Cardiac muscle cell (in vitro differentiated cells and primary cell): ENCODE results near the gene THNSL1. TPM values are rescaled to one million over a fixed set of nuclear protein-coding genes. Genes with fewer than 3 reads are reported as not detected.
A peak's percentile ranks its signal among the peaks of the same experiment; 100 is the strongest.

Experiments used
- DNase-seq, 2 donors: peaks; one replicate each; pipeline versions ENCODE4 v3.0.0 to v3.0.0-alpha.2; 2010 to 2017; ENCODE audit warnings: low read depth in 1 of 2, low spot score in 1 of 2
- H3K27ac ChIP-seq: fragments of 200-600 bp; sonication (generic); 2 replicates; pipeline ENCODE4 v1.5.1; 2016
- H3K27me3 ChIP-seq: fragments of 200-600 bp; sonication (generic); 2 replicates; pipeline ENCODE4 v1.6.0; 2016; ENCODE audit warnings: control low read depth
- H3K36me3 ChIP-seq: fragments of 200-600 bp; sonication (generic); 2 replicates; pipeline ENCODE4 v1.5.1; 2016; ENCODE audit warnings: control low read depth
- H3K4me1 ChIP-seq: fragments of 200-600 bp; sonication (generic); 2 replicates; pipeline ENCODE4 v1.8.1; 2017; ENCODE audit warnings: low read depth, mild to moderate bottlenecking, mixed run types
- H3K4me3 ChIP-seq: fragments of 200-600 bp; sonication (generic); 2 replicates; pipeline ENCODE4 v1.5.1; 2016; ENCODE audit warnings: mild to moderate bottlenecking
- H3K9me3 ChIP-seq: fragments of 200-600 bp; sonication (generic); 2 replicates; pipeline ENCODE4 v1.5.1; 2017; ENCODE audit warnings: low read depth, mild to moderate bottlenecking, control low read depth
- polyA plus RNA-seq: library from polyadenylated mRNA; unstranded; fragments of >200 nt; fragmentation: Nextera tagmentation; extraction: Ambion mirVana; gene quantifications from 2 replicates; pipeline ENCODE4 v1.2.1, GENCODE V29; 2016
- total RNA-seq: library from RNA; depleted of rRNA; stranded (reverse); fragments of >200 nt; gene quantifications from 2 replicates; pipeline ENCODE4 v1.2.3, GENCODE V29; 2016
- TF ChIP-seq, protein P1 (sequence below): IDR thresholded peaks from 2 replicates; pipeline ENCODE4 v1.5.1; 2012; ENCODE audit warnings: low read depth, mild to moderate bottlenecking, low read length

THNSL1 gene
- total and polyA plus RNA-seq, 2 experiments from 2014 or later = 3.9 to 6.9 TPM

DNA sequence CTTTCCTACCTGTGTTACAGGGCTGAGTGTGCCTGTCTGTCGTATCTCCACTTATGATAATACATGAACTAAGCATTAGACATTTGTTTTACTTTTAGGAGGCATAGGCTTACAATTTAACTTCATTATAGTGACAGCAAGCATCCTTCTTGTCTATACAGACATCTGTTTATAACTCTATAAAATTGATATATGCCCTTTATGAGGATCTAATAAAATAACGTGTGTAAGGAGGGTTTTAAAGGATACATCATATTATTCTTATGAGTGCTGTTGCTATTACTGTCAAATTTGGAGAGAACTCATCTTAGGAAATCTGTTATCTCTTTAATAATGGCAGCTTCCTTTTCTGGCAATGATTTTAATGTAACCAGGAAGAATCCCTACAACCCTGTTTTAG, 21.9 kb downstream of the THNSL1 start:
- no peaks in the 10 kb centered on the region for H3K27me3 ChIP-seq
- H3K4me3 ChIP-seq = no peak overlapping the region
- no peaks in the 10 kb centered on the region for H3K9me3 ChIP-seq
- H3K27ac ChIP-seq = no peak overlapping the region
- TF ChIP-seq, protein P1, sequence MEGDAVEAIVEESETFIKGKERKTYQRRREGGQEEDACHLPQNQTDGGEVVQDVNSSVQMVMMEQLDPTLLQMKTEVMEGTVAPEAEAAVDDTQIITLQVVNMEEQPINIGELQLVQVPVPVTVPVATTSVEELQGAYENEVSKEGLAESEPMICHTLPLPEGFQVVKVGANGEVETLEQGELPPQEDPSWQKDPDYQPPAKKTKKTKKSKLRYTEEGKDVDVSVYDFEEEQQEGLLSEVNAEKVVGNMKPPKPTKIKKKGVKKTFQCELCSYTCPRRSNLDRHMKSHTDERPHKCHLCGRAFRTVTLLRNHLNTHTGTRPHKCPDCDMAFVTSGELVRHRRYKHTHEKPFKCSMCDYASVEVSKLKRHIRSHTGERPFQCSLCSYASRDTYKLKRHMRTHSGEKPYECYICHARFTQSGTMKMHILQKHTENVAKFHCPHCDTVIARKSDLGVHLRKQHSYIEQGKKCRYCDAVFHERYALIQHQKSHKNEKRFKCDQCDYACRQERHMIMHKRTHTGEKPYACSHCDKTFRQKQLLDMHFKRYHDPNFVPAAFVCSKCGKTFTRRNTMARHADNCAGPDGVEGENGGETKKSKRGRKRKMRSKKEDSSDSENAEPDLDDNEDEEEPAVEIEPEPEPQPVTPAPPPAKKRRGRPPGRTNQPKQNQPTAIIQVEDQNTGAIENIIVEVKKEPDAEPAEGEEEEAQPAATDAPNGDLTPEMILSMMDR = no peak
- no peaks in the 10 kb centered on the region for H3K36me3 ChIP-seq
- DNase-seq = no peak
- no peaks in the 10 kb centered on the region for H3K4me1 ChIP-seq

DNA sequence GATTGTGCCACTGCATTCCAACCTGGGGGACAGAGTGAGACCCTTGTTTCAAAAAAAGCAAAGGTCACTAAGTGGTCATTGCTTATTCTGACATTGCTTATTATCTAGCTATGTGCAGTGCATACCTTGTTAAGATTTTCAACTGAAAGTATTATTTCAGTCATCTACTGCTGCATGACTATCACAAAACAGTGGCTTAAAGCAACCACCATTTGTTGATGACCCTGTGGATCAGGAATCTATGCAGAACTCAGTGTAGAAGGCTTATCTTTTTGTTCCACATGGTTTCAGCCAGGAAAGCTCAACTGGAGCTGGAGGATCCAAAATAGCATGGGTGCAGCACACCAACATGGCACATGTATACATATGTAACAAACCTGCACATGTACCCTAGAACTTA, 23.1 kb downstream of the THNSL1 start:
- H3K4me3 ChIP-seq = no peak overlapping the region
- no peaks in the 10 kb centered on the region for H3K9me3 ChIP-seq
- no peaks in the 10 kb centered on the region for H3K27me3 ChIP-seq
- DNase-seq = no peak
- TF ChIP-seq, protein P1 = no peak
- H3K4me1 ChIP-seq = no peaks in the 10 kb centered on the region
- H3K36me3 ChIP-seq = no peaks in the 10 kb centered on the region
- no peak overlapping the region for H3K27ac ChIP-seq

DNA sequence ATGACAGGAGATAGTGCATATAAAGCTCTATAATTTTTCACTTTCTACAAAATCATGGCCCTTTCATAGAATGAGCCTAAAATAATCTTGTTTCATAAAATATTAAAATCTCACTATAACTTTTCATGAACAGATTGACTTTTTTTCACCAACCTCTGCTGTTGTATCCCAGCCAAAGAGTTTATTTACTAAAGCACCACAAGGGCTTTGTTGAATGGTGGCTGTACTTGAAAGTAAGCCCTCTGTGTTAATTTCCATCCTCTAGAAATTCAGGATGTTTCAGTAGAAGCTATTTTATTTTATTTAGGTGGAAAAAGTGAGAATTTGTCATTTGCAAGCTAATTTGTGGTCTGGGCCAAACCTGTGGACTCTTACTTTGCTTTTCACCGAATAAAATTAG, 30.2 kb downstream of the THNSL1 start:
- TF ChIP-seq, protein P1 = no peak
- H3K4me1 ChIP-seq = no peaks in the 10 kb centered on the region
- H3K27me3 ChIP-seq = no peaks in the 10 kb centered on the region
- no peaks in the 10 kb centered on the region for H3K36me3 ChIP-seq
- no peaks in the 10 kb centered on the region for H3K9me3 ChIP-seq
- DNase-seq = no peak
- no peak overlapping the region for H3K27ac ChIP-seq
- H3K4me3 ChIP-seq = no peak overlapping the region

DNA sequence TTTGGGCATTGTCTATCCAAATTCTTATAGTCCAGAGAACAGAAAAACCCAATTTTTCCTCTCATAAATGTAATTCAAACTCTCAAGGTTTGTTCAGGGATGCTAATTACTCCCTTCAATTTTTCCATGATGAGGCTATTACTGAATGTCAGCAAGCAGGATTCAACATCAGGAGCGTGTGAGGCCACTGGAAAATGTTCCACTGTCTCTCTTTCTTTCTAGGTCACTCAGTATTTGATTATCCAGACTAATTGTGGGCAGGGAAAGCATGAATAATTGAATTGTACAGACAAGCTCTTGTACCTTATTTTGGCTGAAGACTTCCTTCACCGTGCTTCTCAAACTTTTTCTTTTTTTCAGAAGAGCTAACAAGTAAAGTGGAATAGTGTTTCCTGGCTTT, 30.7 kb downstream of the THNSL1 start:
- Histone ChIP-seq H3K27ac (no peak overlapping the region), H3K27me3 (no peaks in the 10 kb centered on the region), H3K4me1 (no peaks in the 10 kb centered on the region), H3K4me3 (no peak overlapping the region), H3K9me3 (no peaks in the 10 kb centered on the region), H3K36me3 (no peaks in the 10 kb centered on the region)
- no peak for DNase-seq
- TF ChIP-seq, protein P1 = no peak

DNA sequence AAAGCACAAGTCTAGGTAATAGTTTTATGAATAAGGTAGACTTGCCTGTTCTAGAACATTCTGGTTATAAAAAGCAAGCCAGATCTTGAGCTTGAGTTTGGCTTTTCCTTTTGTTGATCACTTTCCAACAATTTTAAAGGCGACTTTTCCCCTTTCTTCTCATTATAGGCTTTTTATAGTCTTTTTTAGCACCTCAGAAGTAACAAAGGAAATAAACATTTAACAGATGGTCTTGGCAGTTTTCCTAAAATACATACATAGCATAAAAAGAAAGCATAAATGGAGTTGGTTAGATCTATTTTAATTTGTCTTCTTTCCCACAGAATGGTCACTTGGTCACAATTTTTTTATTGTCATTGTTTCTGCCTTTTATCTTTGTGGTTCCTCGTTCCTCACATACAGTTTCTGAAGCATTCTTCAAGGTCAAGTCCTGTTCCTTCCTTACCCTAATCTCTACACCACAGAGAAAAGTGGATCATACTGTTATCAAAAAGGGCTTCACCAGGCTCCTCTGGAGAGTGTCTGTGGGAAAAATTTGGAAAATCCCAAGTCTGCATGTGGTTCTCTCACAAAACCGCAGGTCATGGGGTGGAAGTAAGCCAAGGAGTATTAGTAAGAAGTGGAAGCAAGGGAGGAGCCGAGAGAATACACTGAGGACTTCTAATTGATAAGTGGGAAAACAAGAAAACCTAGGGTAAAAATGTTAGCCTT, 31.3 kb downstream of the THNSL1 start:
- Histone ChIP-seq H3K9me3 (no peaks in the 10 kb centered on the region), H3K4me1 (no peaks in the 10 kb centered on the region), H3K36me3 (no peaks in the 10 kb centered on the region), H3K27me3 (no peaks in the 10 kb centered on the region), H3K27ac (no peak overlapping the region), H3K4me3 (no peak overlapping the region)
- peak in 1 of 2 donors; percentile 96 for DNase-seq
- TF ChIP-seq, protein P1 = no peak
